ENCODE data around the gene ITCH. TPM values are rescaled to one million over a fixed set of nuclear protein-coding genes. Genes with fewer than 3 reads are reported as not detected.
"Not testable (repeated sequence)": the region's sequence is repeated elsewhere in the genome, so short reads cannot be mapped to it uniquely, and the experiment has no call there.

Gene ITCH
- total RNA-seq, 4 donors from 2014 or later, result 40.7 to 59.3 (median 45.9) TPM

DNA sequence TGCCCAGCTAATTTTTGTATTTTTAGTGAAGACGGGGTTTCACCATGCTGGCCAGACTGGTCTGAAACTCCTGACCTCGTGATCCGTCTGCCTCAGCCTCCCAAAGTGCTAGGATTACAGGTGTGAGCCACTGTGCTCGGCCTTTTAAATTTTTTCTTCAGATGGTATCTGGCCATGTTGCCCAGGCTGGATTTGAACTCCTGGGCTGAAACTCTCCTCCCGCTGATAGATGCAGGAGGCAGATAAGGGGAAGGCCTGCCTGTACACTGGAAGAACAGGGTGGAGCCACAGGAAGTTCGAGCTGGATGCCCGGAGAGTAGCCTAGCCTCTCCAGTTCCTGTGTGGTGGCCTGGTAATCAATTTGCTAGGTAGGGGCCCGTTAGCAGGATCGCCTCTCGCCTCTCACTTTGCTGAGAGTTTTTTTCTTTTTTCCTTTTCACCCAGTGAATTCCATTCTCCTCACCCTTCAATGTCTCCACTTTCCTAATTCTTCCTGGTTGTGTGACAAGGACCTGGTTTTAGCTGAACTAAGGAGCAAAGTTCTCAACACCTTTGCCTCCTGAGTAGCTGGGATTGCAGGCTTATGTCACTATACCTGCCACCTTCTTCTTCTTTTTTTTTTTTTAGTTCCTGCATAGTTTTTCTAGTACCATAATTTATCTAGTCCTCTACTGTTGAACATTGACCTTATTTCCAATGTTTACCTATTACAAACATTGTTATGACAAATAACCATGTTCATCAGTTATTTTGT is 19.4 kb upstream of the ITCH start:
- no peak for DNase-seq (ENCODE audit: low spot score in 2 of 2)
- WGBS, 2 donors, result 82% methylated on average over 10 of the region's 10 CpGs
- H3K4me3 ChIP-seq (ENCODE audit: low read depth, poor library complexity, severe bottlenecking), result no peak overlapping the region
- intact Hi-C loops (cut with DNase I; ENCODE audit: low total_unique reads), result no loop called here
- TF ChIP-seq, protein P1, sequence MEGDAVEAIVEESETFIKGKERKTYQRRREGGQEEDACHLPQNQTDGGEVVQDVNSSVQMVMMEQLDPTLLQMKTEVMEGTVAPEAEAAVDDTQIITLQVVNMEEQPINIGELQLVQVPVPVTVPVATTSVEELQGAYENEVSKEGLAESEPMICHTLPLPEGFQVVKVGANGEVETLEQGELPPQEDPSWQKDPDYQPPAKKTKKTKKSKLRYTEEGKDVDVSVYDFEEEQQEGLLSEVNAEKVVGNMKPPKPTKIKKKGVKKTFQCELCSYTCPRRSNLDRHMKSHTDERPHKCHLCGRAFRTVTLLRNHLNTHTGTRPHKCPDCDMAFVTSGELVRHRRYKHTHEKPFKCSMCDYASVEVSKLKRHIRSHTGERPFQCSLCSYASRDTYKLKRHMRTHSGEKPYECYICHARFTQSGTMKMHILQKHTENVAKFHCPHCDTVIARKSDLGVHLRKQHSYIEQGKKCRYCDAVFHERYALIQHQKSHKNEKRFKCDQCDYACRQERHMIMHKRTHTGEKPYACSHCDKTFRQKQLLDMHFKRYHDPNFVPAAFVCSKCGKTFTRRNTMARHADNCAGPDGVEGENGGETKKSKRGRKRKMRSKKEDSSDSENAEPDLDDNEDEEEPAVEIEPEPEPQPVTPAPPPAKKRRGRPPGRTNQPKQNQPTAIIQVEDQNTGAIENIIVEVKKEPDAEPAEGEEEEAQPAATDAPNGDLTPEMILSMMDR (IDR thresholded peaks at IDR 0.05), result no peak
- TF ChIP-seq POLR2A (IDR thresholded peaks at IDR 0.05), result no peak

DNA sequence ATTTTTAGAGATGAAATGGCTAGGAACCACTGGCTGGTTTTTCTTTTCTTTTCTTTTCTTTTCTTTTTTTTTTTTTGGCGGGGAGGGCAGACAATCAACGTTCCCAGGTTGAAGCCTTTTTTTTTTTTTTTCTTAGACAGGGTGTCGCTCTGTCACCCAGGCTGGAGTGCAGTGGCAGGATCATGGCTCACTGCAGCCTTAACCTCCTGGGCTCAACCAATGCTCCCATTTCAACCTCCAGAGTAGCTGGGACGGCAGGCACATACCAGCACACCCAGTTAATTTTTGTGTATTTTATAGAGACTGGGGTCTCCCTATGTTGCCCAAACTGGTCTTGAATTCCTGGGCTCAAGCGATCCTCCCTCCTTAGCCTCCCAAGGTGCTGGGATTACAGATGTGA is 18.8 kb upstream of the ITCH start:
- intact Hi-C loops (cut with DNase I; ENCODE audit: low total_unique reads), result no loop called here
- WGBS, 2 donors, result 85% methylated on average over 5 of the region's 5 CpGs
- no peak overlapping the region for H3K4me3 ChIP-seq (ENCODE audit: low read depth, poor library complexity, severe bottlenecking)
- DNase-seq (ENCODE audit: low spot score in 2 of 2), result no peak
- TF ChIP-seq, protein P1 (IDR thresholded peaks at IDR 0.05), result no peak
- TF ChIP-seq POLR2A (IDR thresholded peaks at IDR 0.05), result no peak

DNA sequence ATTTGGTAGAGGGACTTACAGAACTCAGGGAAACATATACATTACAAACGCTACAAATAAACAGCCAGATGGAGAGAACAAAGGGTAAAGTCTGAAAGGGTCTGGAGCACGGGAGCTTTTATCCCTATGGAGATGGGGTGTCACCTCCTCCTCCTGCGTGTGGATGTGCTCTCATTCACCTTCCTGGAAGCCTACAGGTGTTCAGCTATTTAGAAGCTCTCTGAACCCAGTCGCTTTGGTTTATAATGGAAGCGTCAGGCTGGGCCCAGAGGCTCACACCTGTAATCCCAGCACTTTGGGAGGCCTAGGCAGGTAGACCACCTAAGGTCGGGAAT is 17.7 kb upstream of the ITCH start:
- TF ChIP-seq, protein P1 (IDR thresholded peaks at IDR 0.05), result no peak
- TF ChIP-seq POLR2A (IDR thresholded peaks at IDR 0.05), result no peak

DNA sequence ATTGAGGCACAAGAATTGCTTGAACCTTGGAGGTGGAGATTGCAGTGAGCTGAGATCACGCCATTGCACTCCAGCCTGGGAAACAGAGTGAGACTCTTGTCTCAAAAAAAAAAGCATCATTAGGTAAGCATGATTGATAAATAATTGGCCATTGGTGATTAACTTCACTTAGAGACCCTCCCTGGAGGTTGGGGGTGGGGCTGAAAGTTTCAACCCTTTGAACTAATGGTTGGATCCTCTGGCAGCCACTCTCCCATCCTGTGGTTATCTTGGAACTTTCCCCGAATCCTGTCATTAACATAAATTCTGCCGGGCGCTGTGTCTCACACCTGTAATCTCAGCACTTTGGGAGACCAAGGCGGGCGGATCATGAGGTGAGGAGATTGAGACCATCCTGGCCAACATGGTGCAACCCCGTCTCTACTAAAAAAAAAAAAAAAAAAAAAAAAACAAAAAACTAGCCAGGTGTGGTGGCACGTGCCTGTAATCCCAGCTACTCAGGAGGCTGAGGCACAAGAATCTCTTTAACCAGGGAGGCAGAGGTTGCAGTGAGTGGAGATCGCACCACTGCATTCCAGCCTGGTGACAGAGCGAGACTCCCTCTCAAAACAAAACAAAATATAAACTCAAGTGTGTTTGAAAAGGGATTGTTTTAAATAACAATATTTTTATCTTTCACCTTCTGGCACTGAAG is 17.1 kb upstream of the ITCH start:
- intact Hi-C loops (cut with DNase I; ENCODE audit: low total_unique reads); DNase-seq (ENCODE audit: low spot score in 2 of 2): not testable (repeated sequence)

More for the DNA sequence above, 17.7 kb upstream of the ITCH start:
- WGBS, 2 donors, result 91 to 93% methylated on average over 6 of the region's 6 CpGs
- no peak overlapping the region for H3K4me3 ChIP-seq (ENCODE audit: low read depth, poor library complexity, severe bottlenecking)
- DNase-seq (ENCODE audit: low spot score in 2 of 2), result no peak
- intact Hi-C loops (cut with DNase I; ENCODE audit: low total_unique reads), result no loop called here

DNA sequence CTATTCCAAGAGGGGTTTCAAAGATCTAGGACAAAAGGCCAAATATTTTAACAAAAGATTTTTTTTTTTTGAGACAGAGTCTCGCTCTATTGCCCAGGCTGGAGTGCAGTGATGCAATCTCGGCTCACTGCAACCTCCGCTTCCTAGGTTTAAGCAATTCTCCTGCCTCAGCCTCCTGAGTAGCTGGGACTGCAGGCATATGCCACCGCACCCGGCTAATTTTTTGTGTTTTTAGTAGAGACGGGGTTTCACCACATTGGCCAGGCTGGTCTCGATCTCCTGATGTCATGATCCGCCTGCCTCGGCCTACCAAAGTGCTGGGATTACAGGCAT is 16.6 kb upstream of the ITCH start:
- intact Hi-C loops (cut with DNase I; ENCODE audit: low total_unique reads); DNase-seq (ENCODE audit: low spot score in 2 of 2); H3K4me3 ChIP-seq (ENCODE audit: low read depth, poor library complexity, severe bottlenecking): not testable (repeated sequence)
- WGBS, 2 donors, result 97% methylated on average over 9 of the region's 9 CpGs

More for the DNA sequence above, 17.1 kb upstream of the ITCH start:
- 86 to 89% methylated on average over 10 of the region's 10 CpGs for WGBS, 2 donors
- not testable (repeated sequence) for H3K4me3 ChIP-seq (ENCODE audit: low read depth, poor library complexity, severe bottlenecking)

DNA sequence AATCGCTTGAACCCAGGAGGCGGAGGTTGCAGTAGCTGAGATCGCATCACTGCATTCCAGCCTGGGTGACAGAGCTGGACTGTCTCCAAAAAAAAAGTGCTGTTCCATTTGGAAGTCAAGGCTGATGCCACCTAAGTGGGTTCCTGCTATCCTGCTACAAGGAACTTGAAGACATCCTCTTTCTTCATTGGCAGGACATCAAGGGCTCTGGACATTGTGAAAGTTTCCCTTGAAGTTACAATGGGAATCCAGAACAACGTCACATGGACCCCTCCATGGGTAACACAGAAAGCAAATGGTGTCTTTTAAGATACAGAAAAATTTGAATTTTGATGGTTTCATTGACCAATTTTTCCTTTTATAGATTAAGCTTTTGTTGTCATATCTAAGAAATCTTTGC is 15.5 kb upstream of the ITCH start:
- H3K4me3 ChIP-seq (ENCODE audit: low read depth, poor library complexity, severe bottlenecking), result no peak overlapping the region
- no peak for TF ChIP-seq POLR2A (IDR thresholded peaks at IDR 0.05)
- TF ChIP-seq, protein P1 (IDR thresholded peaks at IDR 0.05), result no peak
- DNase-seq (ENCODE audit: low spot score in 2 of 2), result no peak
- WGBS, 2 donors, result 86 to 91% methylated on average over 4 of the region's 4 CpGs
- intact Hi-C loops (cut with DNase I; ENCODE audit: low total_unique reads), result no loop called here

DNA sequence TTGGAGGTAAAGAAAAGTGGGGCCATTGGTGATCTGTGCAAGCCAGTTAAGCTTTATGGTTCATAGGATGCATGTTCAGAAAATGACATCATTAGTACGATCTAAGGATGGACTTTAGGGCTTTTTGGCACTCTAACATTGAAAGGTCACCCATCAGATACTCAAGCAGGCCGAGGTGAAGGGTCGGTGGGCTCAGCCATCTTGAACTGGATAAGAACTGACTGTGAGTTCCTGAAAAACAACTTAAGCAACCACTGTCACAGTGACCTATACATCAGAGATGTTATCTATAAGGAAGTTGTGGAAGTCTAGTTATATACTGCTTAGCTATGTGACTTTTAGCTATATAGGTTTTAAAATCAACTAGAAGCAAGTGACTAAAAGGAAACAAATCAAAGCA is 13.0 kb upstream of the ITCH start:
- TF ChIP-seq, protein P1 (IDR thresholded peaks at IDR 0.05), result no peak
- TF ChIP-seq POLR2A (IDR thresholded peaks at IDR 0.05), result no peak
- no peak for DNase-seq (ENCODE audit: low spot score in 2 of 2)
- WGBS, 2 donors, result 56 to 68% methylated on average over 3 of the region's 3 CpGs
- intact Hi-C loops (cut with DNase I; ENCODE audit: low total_unique reads), result no loop called here
- H3K4me3 ChIP-seq (ENCODE audit: low read depth, poor library complexity, severe bottlenecking), result no peak overlapping the region

DNA sequence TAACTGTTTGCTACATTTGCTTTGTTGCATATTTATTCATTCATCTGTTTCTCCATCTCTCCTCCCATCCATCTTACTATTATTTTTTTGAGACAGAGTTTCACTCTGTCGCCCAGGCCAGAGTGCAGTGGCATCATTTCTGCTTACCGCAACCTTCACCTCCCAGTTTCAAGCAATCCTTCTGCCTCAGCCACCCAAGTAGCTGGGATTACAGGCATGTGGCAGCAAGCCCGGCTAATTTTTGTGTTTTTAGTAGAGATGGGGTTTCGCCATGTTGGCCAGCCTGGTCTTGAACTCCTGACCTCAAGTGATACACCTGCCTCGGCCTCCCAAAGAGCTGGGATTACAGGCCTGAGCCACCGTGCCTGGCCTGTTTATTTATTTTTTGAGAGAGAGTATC is 9.6 kb upstream of the ITCH start:
- H3K4me3 ChIP-seq (ENCODE audit: low read depth, poor library complexity, severe bottlenecking); DNase-seq (ENCODE audit: low spot score in 2 of 2); intact Hi-C loops (cut with DNase I; ENCODE audit: low total_unique reads): not testable (repeated sequence)
- 92 to 93% methylated on average over 6 of the region's 6 CpGs for WGBS, 2 donors
